K562 (cell line): ENCODE data around the gene LY6G5B. TPM values are rescaled to one million over a fixed set of nuclear protein-coding genes. Genes with fewer than 3 reads are reported as not detected.
A peak's percentile ranks its signal among the peaks of the same experiment; 100 is the strongest.

Experiments
- ARNT ChIP-seq, 2 experiments: fragments of 450-650 bp; IDR thresholded peaks; 2 replicates each; pipeline ENCODE4 v1.6.1; 2016; ENCODE audit warnings: mild to moderate bottlenecking in 1 of 2
- CBFB ChIP-seq: sonication (generic); formaldehyde crosslinking; IDR thresholded peaks from 2 replicates; pipeline ENCODE4 v1.4.0; 2020; ENCODE audit warnings: mild to moderate bottlenecking, missing genetic modification reagents
- E2F3 ChIP-seq: fragments of 250-450 bp; sonication (Bioruptor Pico); IDR thresholded peaks from 2 replicates; pipeline ENCODE4 v1.4.0; 2020; ENCODE audit warnings: mild to moderate bottlenecking
- ETS1 ChIP-seq: conservative IDR thresholded peaks from 2 replicates; pipeline ENCODE4 v1.6.1; 2011; ENCODE audit warnings: low read depth, mild to moderate bottlenecking, low read length; ENCODE audit not compliant: control insufficient read depth
- GABPB2 ChIP-seq: fragments of 250-450 bp; sonication (Bioruptor Pico); conservative IDR thresholded peaks from 2 replicates; pipeline ENCODE4 v1.5.1; 2021; ENCODE audit warnings: mild to moderate bottlenecking
- POLR2AphosphoS5 ChIP-seq: IDR thresholded peaks from 2 replicates; pipeline ENCODE4 v1.6.1; 2011; ENCODE audit warnings: mild to moderate bottlenecking, low read depth, low read length, moderate library complexity; ENCODE audit not compliant: control insufficient read depth, insufficient read depth
- RAD21 ChIP-seq, 2 experiments: fragments of 250-450 bp in 1 of 2; fragments of 450-650 bp in 1 of 2; sonication (Bioruptor Pico) in 1 of 2; formaldehyde crosslinking in 1 of 2; IDR thresholded peaks in 1 of 2; conservative IDR thresholded peaks in 1 of 2; 2 replicates each; pipeline versions ENCODE4 v1.4.0 to v1.8.0; 2020 to 2022; ENCODE audit warnings: mild to moderate bottlenecking in 2 of 2, moderate library complexity in 1 of 2
- RBM39 ChIP-seq: fragments of 200-400 bp; formaldehyde crosslinking; optimal IDR thresholded peaks from 2 replicates; pipeline ENCODE3; 2018; ENCODE audit warnings: low read depth, low read length
- SRF ChIP-seq, 2 experiments: fragments of 250-450, 450-650 bp in 1 of 2; sonication (Bioruptor Pico) in 1 of 2; sonication (generic) in 1 of 2; formaldehyde crosslinking; IDR thresholded peaks; 2 replicates each; pipeline versions ENCODE4 v1.5.0 to v1.5.1; 2020 to 2022; ENCODE audit warnings: mild to moderate bottlenecking in 1 of 2, missing genetic modification reagents in 1 of 2
- SRSF3 ChIP-seq: fragments of 200-400 bp; formaldehyde crosslinking; IDR thresholded peaks from 2 replicates; pipeline ENCODE4 v1.6.1; 2016; ENCODE audit warnings: mild to moderate bottlenecking, low read length, moderate library complexity; ENCODE audit not compliant: insufficient read depth
- YBX1 ChIP-seq: fragments of 450-650 bp; IDR thresholded peaks from 2 replicates; pipeline ENCODE4 v1.7.1; 2016; ENCODE audit warnings: mild to moderate bottlenecking
- ZBED1 ChIP-seq: IDR thresholded peaks from 2 replicates; pipeline ENCODE4 v1.6.1; 2014
- ZBTB49 ChIP-seq: sonication (generic); formaldehyde crosslinking; IDR thresholded peaks from 2 replicates; pipeline ENCODE4 v1.8.0; 2022; ENCODE audit warnings: missing genetic modification reagents, mild to moderate bottlenecking, borderline replicate concordance
- ZFP36 ChIP-seq: fragments of 150-350 bp; IDR thresholded peaks from 2 replicates; pipeline ENCODE4 v1.6.1; 2018; ENCODE audit warnings: low read length, low read depth; ENCODE audit not compliant: partially characterized antibody
- ZMIZ1 ChIP-seq, 2 experiments: fragments of 150-350 bp in 1 of 2; IDR thresholded peaks; 2 replicates each; pipeline ENCODE4 v1.6.1; 2012 to 2016; ENCODE audit warnings: low read depth in 2 of 2, low read length in 2 of 2, mild to moderate bottlenecking in 1 of 2, moderate library complexity in 1 of 2
- ZNF217 ChIP-seq: sonication (generic); formaldehyde crosslinking; IDR thresholded peaks from 2 replicates; pipeline ENCODE4 v1.8.0; 2022; ENCODE audit warnings: mild to moderate bottlenecking, missing genetic modification reagents
- ZNF445 ChIP-seq: fragments of 250-450 bp; sonication (Bioruptor Pico); IDR thresholded peaks from 2 replicates; pipeline ENCODE4 v1.4.0; 2020; ENCODE audit warnings: low read depth, mild to moderate bottlenecking, moderate library complexity
- ZNF668 ChIP-seq: fragments of 250-450 bp; sonication (Bioruptor Pico); IDR thresholded peaks from 2 replicates; pipeline ENCODE4 v1.8.0; 2022; ENCODE audit warnings: mild to moderate bottlenecking, inconsistent platforms
- ZNF699 ChIP-seq: fragments of 250-450 bp; sonication (Bioruptor Pico); IDR thresholded peaks from 2 replicates; pipeline ENCODE4 v1.8.0; 2021; ENCODE audit warnings: mild to moderate bottlenecking, moderate library complexity; ENCODE audit not compliant: insufficient replicate concordance
- ZNF766 ChIP-seq: fragments of 200-800 bp; sonication (Bioruptor generic); conservative IDR thresholded peaks from 2 replicates; pipeline ENCODE4 v1.6.1; 2016; ENCODE audit warnings: missing genetic modification characterization, missing compliant biosample characterization
- polyA plus RNA-seq, 8 experiments: library from polyadenylated mRNA; depleted of rRNA in 4 of 8; stranded (reverse) in 5 of 8; unstranded in 3 of 8; fragments of >200 nt; fragmentation: Nextera tagmentation in 2 of 8; fragmentation: Illumina TruSeq in 1 of 8; extraction: Ambion mirVana in 2 of 8; extraction: Trizol in 1 of 8; gene quantifications; 2 replicates each; pipeline versions ENCODE4 v1.2.1 to v1.2.3, GENCODE V29; 2011 to 2014; ENCODE audit warnings: inconsistent platforms in 1 of 8, missing spikeins in 1 of 8
- total RNA-seq, 7 experiments: library from RNA; depleted of rRNA in 6 of 7; stranded (reverse); fragments of >200 nt in 6 of 7; fragmentation: Illumina TruSeq in 2 of 7; extraction: Trizol in 2 of 7; gene quantifications; 2 replicates each; pipeline versions ENCODE4 v1.2.1 to v1.2.3, GENCODE V29; 2011 to 2021; ENCODE audit warnings: low replicate concordance in 1 of 7

The LY6G5B gene
- total and polyA plus RNA-seq, 9 of the 15 experiments (the other 6 are each of a cell fraction or from before 2014, with no cell fraction given) = 6.0 to 27.0 (median 7.5) TPM

GRCh38 chr6:31663126-31663960, 6.4 kb upstream of the LY6G5B start (continued):
- TF ChIP-seq ZMIZ1 (IDR thresholded peaks at IDR 0.05; ENCODE audit: low read depth in 2 of 2, low read length in 2 of 2) = no peak
- no peak for TF ChIP-seq ZBED1
- TF ChIP-seq ZNF668 = no peak
- no peak for TF ChIP-seq E2F3 (CRISPR knock-in tag)
- no peak; the same call in 1 of the 2 replicates for TF ChIP-seq ETS1
- TF ChIP-seq RAD21 (CRISPR knock-in tag; conservative IDR thresholded peaks at IDR 0.05 in 1 of 2, IDR thresholded peaks at IDR 0.05 in 1 of 2) = no peak
- no peak for TF ChIP-seq POLR2AphosphoS5
- TF ChIP-seq YBX1 = no peak
- no peak for TF ChIP-seq ZNF217 (CRISPR knock-in tag)
- TF ChIP-seq ZNF445 (CRISPR knock-in tag) = no peak
- no peak for TF ChIP-seq SRSF3
- no peak for TF ChIP-seq ZNF699 (CRISPR knock-in tag)
- TF ChIP-seq CBFB = 0 out of 2 replicates have a peak, but pooled peaks have one; percentile 8
- TF ChIP-seq ZNF766 (CRISPR knock-in tag) = no peak
- no peak for TF ChIP-seq ARNT (IDR thresholded peaks at IDR 0.05)
- peak in 1 of 2 experiments; percentile 31; a peak in 1 of 4 replicates for TF ChIP-seq SRF (CRISPR knock-in tag; IDR thresholded peaks at IDR 0.05)
- no peak for TF ChIP-seq ZBTB49 (CRISPR knock-in tag)
- no peak for TF ChIP-seq ZFP36
- TF ChIP-seq GABPB2 (CRISPR knock-in tag) = no peak
- TF ChIP-seq RBM39 = no peak
